ENCODE measurements around the gene NXN.
A peak's percentile ranks its signal among the peaks of the same experiment; 100 is the strongest.
"Not testable (repeated sequence)": the region's sequence is repeated elsewhere in the genome, so short reads cannot be mapped to it uniquely, and the experiment has no call there.

NXN gene

GRCh38 chr17:958712-959451 lies 20.7 kb downstream of the NXN start:
- H3K4me3 ChIP-seq (ENCODE audit: low read length): no peak overlapping the region
- H3K27me3 ChIP-seq (ENCODE audit: insufficient read depth, low read length): no peaks in the 10 kb centered on the region
- H3K27ac ChIP-seq (ENCODE audit: low read length): no peak overlapping the region
- H3K4me1 ChIP-seq (ENCODE audit: insufficient read depth, low read length): peaks cover 5% of the 10 kb centered on the region; the same call in 1 of the 2 replicates
- H3K36me3 ChIP-seq (ENCODE audit: insufficient read depth, low read depth, low read length): no peaks in the 10 kb centered on the region
- no peak overlapping the region for H3K9ac ChIP-seq (ENCODE audit: low read depth, low read length)
- no peaks in the 10 kb centered on the region for H3K9me3 ChIP-seq (ENCODE audit: insufficient read depth, low read depth, low read length)

DNA sequence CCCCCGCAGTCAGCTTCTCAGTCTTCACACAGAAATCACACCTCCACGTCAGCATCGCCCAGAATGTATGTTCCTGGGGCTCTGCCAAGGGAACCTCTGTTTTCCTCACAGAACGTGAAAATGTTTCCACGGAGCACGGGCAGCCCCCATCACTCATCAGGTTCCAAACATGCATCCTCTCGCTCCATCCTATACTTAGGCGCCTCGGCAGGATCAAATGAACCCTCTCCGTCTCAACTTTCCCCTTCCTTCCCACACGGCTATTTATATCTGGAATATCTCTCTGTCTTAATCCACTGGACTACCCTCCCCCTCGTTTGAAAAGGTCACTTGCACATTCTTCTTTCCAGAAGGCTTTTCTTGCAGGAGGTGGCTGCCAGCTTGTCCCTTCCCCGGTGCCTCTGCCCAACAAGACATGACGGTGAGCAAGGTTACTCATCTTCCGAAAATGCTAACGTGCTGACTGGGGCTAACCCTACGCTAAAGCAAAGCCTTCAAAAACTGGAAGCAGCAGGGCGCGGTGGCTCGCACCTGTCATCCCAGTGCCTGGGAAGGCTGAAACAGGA lies 21.6 kb downstream of the NXN start:
- H3K36me3 ChIP-seq (ENCODE audit: insufficient read depth, low read depth, low read length): no peaks in the 10 kb centered on the region
- no peak overlapping the region for H3K27ac ChIP-seq (ENCODE audit: low read length)
- no peak overlapping the region for H3K4me3 ChIP-seq (ENCODE audit: low read length)
- no peak overlapping the region for H3K9ac ChIP-seq (ENCODE audit: low read depth, low read length)
- no peaks in the 10 kb centered on the region for H3K27me3 ChIP-seq (ENCODE audit: insufficient read depth, low read length)
- H3K4me1 ChIP-seq (ENCODE audit: insufficient read depth, low read length): no peaks in the 10 kb centered on the region; the same call in 1 of the 2 replicates
- H3K9me3 ChIP-seq (ENCODE audit: insufficient read depth, low read depth, low read length): no peaks in the 10 kb centered on the region

GRCh38 chr17:956905-957304 lies 22.7 kb downstream of the NXN start:
- H3K27ac ChIP-seq (ENCODE audit: low read length): no peak overlapping the region
- no peaks in the 10 kb centered on the region for H3K36me3 ChIP-seq (ENCODE audit: insufficient read depth, low read depth, low read length)
- H3K4me1 ChIP-seq (ENCODE audit: insufficient read depth, low read length): no peaks in the 10 kb centered on the region
- no peak overlapping the region for H3K4me3 ChIP-seq (ENCODE audit: low read length)
- no peaks in the 10 kb centered on the region for H3K9me3 ChIP-seq (ENCODE audit: insufficient read depth, low read depth, low read length)
- H3K27me3 ChIP-seq (ENCODE audit: insufficient read depth, low read length): no peaks in the 10 kb centered on the region
- H3K9ac ChIP-seq (ENCODE audit: low read depth, low read length): no peak overlapping the region

- no peaks in the 10 kb centered on the region for H3K27me3 ChIP-seq (ENCODE audit: insufficient read depth, low read length)
- no peak overlapping the region for H3K27ac ChIP-seq (ENCODE audit: low read length)
- H3K4me3 ChIP-seq (ENCODE audit: low read length): no peak overlapping the region
- H3K9me3 ChIP-seq (ENCODE audit: insufficient read depth, low read depth, low read length): no peaks in the 10 kb centered on the region
- peaks cover 13% of the 10 kb centered on the region for H3K4me1 ChIP-seq (ENCODE audit: insufficient read depth, low read length)
- peak overlapping the region; percentile 36; the same call in 1 of the 2 replicates for H3K9ac ChIP-seq (ENCODE audit: low read depth, low read length)
- H3K36me3 ChIP-seq (ENCODE audit: insufficient read depth, low read depth, low read length): no peaks in the 10 kb centered on the region
These were observed 25.0 kb downstream of the NXN start for GRCh38 chr17:954431-955164.

DNA sequence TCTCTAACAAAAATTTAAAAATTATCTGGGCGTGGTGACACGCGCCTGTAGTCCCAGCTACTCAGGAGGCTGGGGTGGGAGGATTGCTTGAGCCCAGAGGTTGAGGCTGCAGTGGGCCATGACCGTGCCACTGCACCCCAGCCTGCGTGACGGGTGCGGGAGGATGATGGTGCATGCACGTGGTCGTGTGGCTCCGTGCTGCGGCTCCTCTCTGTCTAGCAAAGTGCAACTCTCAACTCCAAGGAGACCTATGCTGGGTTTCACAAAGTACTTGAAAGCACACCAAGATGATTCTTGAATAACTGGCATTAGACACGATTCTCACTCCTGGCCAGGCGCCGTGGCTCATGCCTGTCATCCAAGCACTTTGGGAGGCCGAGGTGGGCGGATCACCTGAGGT lies 25.8 kb downstream of the NXN start:
- no peak overlapping the region for H3K4me3 ChIP-seq (ENCODE audit: low read length)
- H3K4me1 ChIP-seq (ENCODE audit: insufficient read depth, low read length): peaks cover 13% of the 10 kb centered on the region
- no peak overlapping the region for H3K9ac ChIP-seq (ENCODE audit: low read depth, low read length)
- no peaks in the 10 kb centered on the region for H3K9me3 ChIP-seq (ENCODE audit: insufficient read depth, low read depth, low read length)
- H3K27ac ChIP-seq (ENCODE audit: low read length): no peak overlapping the region
- H3K36me3 ChIP-seq (ENCODE audit: insufficient read depth, low read depth, low read length): no peaks in the 10 kb centered on the region
- no peaks in the 10 kb centered on the region for H3K27me3 ChIP-seq (ENCODE audit: insufficient read depth, low read length)

DNA sequence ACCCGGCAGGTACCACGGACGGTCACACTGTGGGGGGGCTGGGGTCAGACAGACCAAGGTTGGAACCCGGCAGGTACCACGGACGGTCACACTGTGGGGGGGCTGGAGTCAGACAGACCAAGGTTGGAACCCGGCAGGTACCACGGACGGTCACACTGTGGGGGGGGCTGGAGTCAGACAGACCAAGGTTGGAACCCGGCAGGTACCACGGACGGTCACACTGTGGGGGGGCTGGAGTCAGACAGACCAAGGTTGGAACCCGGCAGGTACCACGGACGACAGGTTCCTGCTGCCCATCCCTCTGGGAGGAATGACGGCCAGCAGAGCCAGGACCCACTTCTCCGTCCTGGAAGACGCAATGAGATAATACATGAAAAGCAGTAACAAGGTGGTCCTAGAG lies 27.0 kb downstream of the NXN start:
- H3K4me1 ChIP-seq (ENCODE audit: insufficient read depth, low read length): peaks cover 13% of the 10 kb centered on the region
- not testable (repeated sequence) for H3K9ac ChIP-seq (ENCODE audit: low read depth, low read length); H3K9me3 ChIP-seq (ENCODE audit: insufficient read depth, low read depth, low read length); H3K27me3 ChIP-seq (ENCODE audit: insufficient read depth, low read length); H3K4me3 ChIP-seq (ENCODE audit: low read length); H3K27ac ChIP-seq (ENCODE audit: low read length); H3K36me3 ChIP-seq (ENCODE audit: insufficient read depth, low read depth, low read length)

DNA sequence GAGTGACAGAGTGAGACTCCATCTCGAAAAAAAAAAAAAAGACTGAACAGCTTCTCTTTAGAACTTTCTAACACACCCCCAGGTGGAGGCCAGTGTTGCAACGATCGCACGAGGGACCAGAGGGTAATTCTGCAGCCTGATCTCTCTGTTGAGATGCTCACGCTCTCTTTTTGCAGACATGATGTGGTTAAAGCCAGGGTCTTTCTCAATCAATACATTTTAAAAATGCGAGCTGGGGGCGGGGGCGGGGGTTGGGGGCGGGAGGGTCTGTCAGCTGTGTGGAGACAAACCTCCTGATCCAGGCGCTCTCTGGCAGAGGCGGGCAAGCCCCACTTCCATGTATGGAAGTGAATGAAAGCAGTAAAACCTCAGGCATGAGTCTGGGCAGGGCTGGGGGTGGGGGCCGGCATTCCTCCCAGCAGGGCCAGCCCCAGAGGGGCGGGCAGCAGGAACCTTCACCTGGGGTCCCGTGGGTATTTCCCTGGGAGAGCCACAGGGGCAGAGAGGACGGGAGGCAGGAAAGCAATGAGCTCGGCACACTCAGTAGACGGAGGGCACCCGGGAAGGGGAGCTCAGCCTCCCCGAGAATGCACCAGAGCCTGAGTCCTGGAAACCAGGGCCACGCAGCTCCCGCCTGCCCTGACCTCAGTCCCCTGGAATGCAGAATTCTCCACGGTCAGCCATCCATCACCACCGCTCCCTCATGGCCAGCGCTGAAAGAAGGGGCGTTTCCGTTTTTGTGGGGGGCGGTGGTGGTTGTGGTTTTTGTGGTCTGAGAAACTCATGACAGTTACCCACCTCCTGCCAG lies 28.0 kb downstream of the NXN start:
- Histone ChIP-seq H3K36me3 (ENCODE audit: insufficient read depth, low read depth, low read length) (no peaks in the 10 kb centered on the region), H3K27ac (ENCODE audit: low read length) (peak overlapping the region; percentile 13), H3K27me3 (ENCODE audit: insufficient read depth, low read length) (no peaks in the 10 kb centered on the region), H3K4me3 (ENCODE audit: low read length) (peak overlapping the region; percentile 47), H3K9ac (ENCODE audit: low read depth, low read length) (peak overlapping the region; percentile 94; the same call in 1 of the 2 replicates), H3K9me3 (ENCODE audit: insufficient read depth, low read depth, low read length) (no peaks in the 10 kb centered on the region), H3K4me1 (ENCODE audit: insufficient read depth, low read length) (peaks cover 13% of the 10 kb centered on the region)

DNA sequence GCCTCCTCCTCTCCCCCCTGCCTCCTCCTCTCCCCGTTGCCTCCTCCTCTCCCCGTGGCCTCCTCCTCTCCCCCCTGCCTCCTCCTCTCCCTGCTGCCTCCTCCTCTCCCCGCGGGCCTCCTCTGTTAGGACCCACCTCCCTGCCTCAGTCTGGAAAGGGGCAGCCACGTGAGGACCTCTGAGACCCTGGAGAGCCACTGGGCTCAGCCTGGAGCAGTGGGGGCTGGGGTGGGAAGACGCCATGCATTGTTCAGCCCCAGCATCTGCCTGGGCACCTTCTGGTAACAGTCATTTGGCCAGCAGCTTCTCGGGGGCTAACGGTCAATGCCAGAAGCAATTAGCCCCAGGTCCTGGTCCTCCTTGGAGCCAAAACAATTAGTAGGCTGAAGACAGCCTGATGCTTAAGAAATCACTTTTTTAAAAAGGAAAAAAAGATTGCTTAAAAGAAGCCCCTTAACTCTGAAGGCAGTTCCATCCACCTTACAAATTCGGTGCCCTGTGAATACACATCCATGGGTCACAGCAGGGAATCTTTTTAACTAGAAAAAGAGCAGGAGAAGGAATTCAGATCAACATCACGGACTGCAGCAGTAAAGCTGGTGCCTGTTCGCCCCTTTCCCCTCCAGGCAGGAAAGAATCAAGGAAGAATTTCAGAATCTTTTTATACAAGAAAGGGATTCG lies 29.8 kb downstream of the NXN start:
- peak overlapping the region; percentile 94 for H3K9ac ChIP-seq (ENCODE audit: low read depth, low read length)
- peaks cover 13% of the 10 kb centered on the region for H3K4me1 ChIP-seq (ENCODE audit: insufficient read depth, low read length)
- no peaks in the 10 kb centered on the region for H3K9me3 ChIP-seq (ENCODE audit: insufficient read depth, low read depth, low read length)
- peak overlapping the region; percentile 49 for H3K4me3 ChIP-seq (ENCODE audit: low read length)
- peak overlapping the region; percentile 98 for H3K27ac ChIP-seq (ENCODE audit: low read length)
- H3K27me3 ChIP-seq (ENCODE audit: insufficient read depth, low read length): no peaks in the 10 kb centered on the region
- H3K36me3 ChIP-seq (ENCODE audit: insufficient read depth, low read depth, low read length): no peaks in the 10 kb centered on the region

GRCh38 chr17:948284-948852 lies 31.2 kb downstream of the NXN start:
- Histone ChIP-seq H3K4me1 (ENCODE audit: insufficient read depth, low read length) (peaks cover 17% of the 10 kb centered on the region), H3K9me3 (ENCODE audit: insufficient read depth, low read depth, low read length) (no peaks in the 10 kb centered on the region)

DNA sequence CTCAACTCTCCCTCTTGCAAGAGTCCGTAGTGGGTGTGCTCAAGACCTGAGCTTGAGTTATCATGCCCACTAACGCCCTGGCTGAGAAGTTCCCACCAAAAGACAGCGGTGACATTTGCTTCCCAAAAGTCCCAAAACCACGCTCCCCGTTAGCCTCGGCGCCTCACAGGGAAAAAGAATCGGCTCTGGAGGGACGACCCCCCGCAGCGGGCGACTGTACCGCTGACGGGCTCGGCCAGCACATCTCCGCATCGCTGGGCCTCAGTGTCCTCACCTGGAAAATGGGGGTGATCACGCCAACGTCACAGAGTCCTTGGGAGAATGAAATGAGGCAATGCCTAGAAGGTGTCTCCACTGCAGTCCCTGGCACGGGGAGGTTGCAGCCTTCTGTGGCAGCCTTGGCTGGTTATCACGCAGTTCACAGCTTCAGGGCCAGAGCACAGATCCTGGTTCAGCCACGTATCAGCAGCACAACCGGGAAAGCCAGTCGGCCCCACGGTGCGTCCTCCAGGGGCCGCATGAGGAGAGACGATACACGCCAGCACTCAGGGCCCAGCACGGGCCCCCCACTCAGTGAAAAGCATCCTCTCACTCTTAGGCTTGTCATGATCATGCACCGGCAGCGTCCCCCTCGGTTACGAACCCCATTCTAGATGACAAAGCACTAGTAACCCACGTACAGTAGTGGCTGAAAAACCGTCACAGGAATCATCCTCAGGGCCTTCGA lies 32.9 kb downstream of the NXN start:
- H3K4me1 ChIP-seq (ENCODE audit: insufficient read depth, low read length): peaks cover 17% of the 10 kb centered on the region
- no peaks in the 10 kb centered on the region for H3K27me3 ChIP-seq (ENCODE audit: insufficient read depth, low read length)
- no peak overlapping the region for H3K9ac ChIP-seq (ENCODE audit: low read depth, low read length)
- H3K36me3 ChIP-seq (ENCODE audit: insufficient read depth, low read depth, low read length): no peaks in the 10 kb centered on the region; the same call in 1 of the 2 replicates
- H3K4me3 ChIP-seq (ENCODE audit: low read length): no peak overlapping the region
- H3K27ac ChIP-seq (ENCODE audit: low read length): no peak overlapping the region
- no peaks in the 10 kb centered on the region for H3K9me3 ChIP-seq (ENCODE audit: insufficient read depth, low read depth, low read length)

More at GRCh38 chr17:948284-948852, 31.2 kb downstream of the NXN start:
- H3K4me3 ChIP-seq (ENCODE audit: low read length): no peak overlapping the region
- H3K27ac ChIP-seq (ENCODE audit: low read length): no peak overlapping the region
- H3K9ac ChIP-seq (ENCODE audit: low read depth, low read length): no peak overlapping the region
- no peaks in the 10 kb centered on the region; the same call in 1 of the 2 replicates for H3K36me3 ChIP-seq (ENCODE audit: insufficient read depth, low read depth, low read length)
- no peaks in the 10 kb centered on the region for H3K27me3 ChIP-seq (ENCODE audit: insufficient read depth, low read length)

Data from iPS-20b (cell line).